ENCODE results near the gene RDH8. TPM values are rescaled to one million over a fixed set of nuclear protein-coding genes. Genes with fewer than 3 reads are reported as not detected.

RDH8 gene
- total and polyA plus RNA-seq, 2 donors (not counting 1 experiment from before 2014, with no cell fraction given), result 0.06 TPM; not detected in 1

GRCh38 chr19:10043286-10043927 is 30.1 kb downstream of the RDH8 start:
- no peak overlapping the region for H2AFZ ChIP-seq (ENCODE audit: low read length)
- H3K4me2 ChIP-seq (ENCODE audit: extremely low read depth, insufficient read depth, low read length), result no peak overlapping the region
- H3K4me1 ChIP-seq (ENCODE audit: control insufficient read depth, extremely low read depth, insufficient read depth, low read length), result no peaks in the 10 kb centered on the region
- H3K36me3 ChIP-seq (ENCODE audit: control insufficient read depth, insufficient read depth, low read length), result no peaks in the 10 kb centered on the region
- H3K9ac ChIP-seq (ENCODE audit: insufficient read depth, low read length), result no peak overlapping the region
- no peak overlapping the region for H3K4me3 ChIP-seq (replicated peaks in 1 of 4; ENCODE audit: control extremely low read depth in 1 of 4, insufficient read depth in 1 of 4, low read depth in 3 of 4, low read length in 4 of 4)
- H3K27ac ChIP-seq (ENCODE audit: insufficient read depth, low read length), result no peak overlapping the region
- no peaks in the 10 kb centered on the region for H4K20me1 ChIP-seq (ENCODE audit: control insufficient read depth, extremely low read depth, insufficient read depth, low read length)
- DNase-seq (ENCODE audit: low read depth in 2 of 2), result peak; percentile 48 to 60
- TF ChIP-seq EZH2 (IDR thresholded peaks at IDR 0.05; ENCODE audit: low read length, missing control alignments) (no peak), CTCF (conservative IDR thresholded peaks at IDR 0.05 in 1 of 2, IDR thresholded peaks at IDR 0.05 in 1 of 2; ENCODE audit: low read depth in 1 of 2, low read length in 2 of 2) (no peak)
- H3K9me3 ChIP-seq (ENCODE audit: control insufficient read depth, insufficient read depth, low read depth, low read length), result peaks cover 3% of the 10 kb centered on the region
- no peaks in the 10 kb centered on the region for H3K79me2 ChIP-seq (ENCODE audit: control insufficient read depth, insufficient read depth, low read length)
- no peaks in the 10 kb centered on the region for H3K27me3 ChIP-seq (ENCODE audit: control insufficient read depth, insufficient read depth, low read length)

- Histone ChIP-seq H3K9me3 (ENCODE audit: control insufficient read depth, insufficient read depth, low read depth, low read length) (peaks cover 3% of the 10 kb centered on the region), H3K36me3 (ENCODE audit: control insufficient read depth, insufficient read depth, low read length) (no peaks in the 10 kb centered on the region), H3K27ac (ENCODE audit: insufficient read depth, low read length) (no peak overlapping the region), H3K27me3 (ENCODE audit: control insufficient read depth, insufficient read depth, low read length) (no peaks in the 10 kb centered on the region), H3K79me2 (ENCODE audit: control insufficient read depth, insufficient read depth, low read length) (no peaks in the 10 kb centered on the region), H3K9ac (ENCODE audit: insufficient read depth, low read length) (no peak overlapping the region), H2AFZ (ENCODE audit: low read length) (no peak overlapping the region), H3K4me3 (replicated peaks in 1 of 4; ENCODE audit: control extremely low read depth in 1 of 4, insufficient read depth in 1 of 4, low read depth in 3 of 4, low read length in 4 of 4) (no peak overlapping the region), H4K20me1 (ENCODE audit: control insufficient read depth, extremely low read depth, insufficient read depth, low read length) (no peaks in the 10 kb centered on the region), H3K4me2 (ENCODE audit: extremely low read depth, insufficient read depth, low read length) (no peak overlapping the region), H3K4me1 (ENCODE audit: control insufficient read depth, extremely low read depth, insufficient read depth, low read length) (no peaks in the 10 kb centered on the region)
- TF ChIP-seq CTCF (conservative IDR thresholded peaks at IDR 0.05 in 1 of 2, IDR thresholded peaks at IDR 0.05 in 1 of 2; ENCODE audit: low read depth in 1 of 2, low read length in 2 of 2) (no peak), EZH2 (IDR thresholded peaks at IDR 0.05; ENCODE audit: low read length, missing control alignments) (no peak)
- no peak for DNase-seq (ENCODE audit: low read depth in 2 of 2)
Observed at GRCh38 chr19:10044390-10044789, 31.1 kb downstream of the RDH8 start.

- H3K9ac ChIP-seq (ENCODE audit: insufficient read depth, low read length), result no peak overlapping the region
- H3K4me3 ChIP-seq (replicated peaks in 1 of 4; ENCODE audit: control extremely low read depth in 1 of 4, insufficient read depth in 1 of 4, low read depth in 3 of 4, low read length in 4 of 4), result no peak overlapping the region
- no peaks in the 10 kb centered on the region for H3K4me1 ChIP-seq (ENCODE audit: control insufficient read depth, extremely low read depth, insufficient read depth, low read length)
- TF ChIP-seq EZH2 (IDR thresholded peaks at IDR 0.05; ENCODE audit: low read length, missing control alignments) (no peak), CTCF (conservative IDR thresholded peaks at IDR 0.05 in 1 of 2, IDR thresholded peaks at IDR 0.05 in 1 of 2; ENCODE audit: low read depth in 1 of 2, low read length in 2 of 2) (no peak)
- no peaks in the 10 kb centered on the region for H3K79me2 ChIP-seq (ENCODE audit: control insufficient read depth, insufficient read depth, low read length)
- no peak for DNase-seq (ENCODE audit: low read depth in 2 of 2)
- no peaks in the 10 kb centered on the region for H4K20me1 ChIP-seq (ENCODE audit: control insufficient read depth, extremely low read depth, insufficient read depth, low read length)
- no peak overlapping the region for H3K27ac ChIP-seq (ENCODE audit: insufficient read depth, low read length)
- H2AFZ ChIP-seq (ENCODE audit: low read length), result no peak overlapping the region
- H3K4me2 ChIP-seq (ENCODE audit: extremely low read depth, insufficient read depth, low read length), result no peak overlapping the region
- H3K9me3 ChIP-seq (ENCODE audit: control insufficient read depth, insufficient read depth, low read depth, low read length), result peaks cover 3% of the 10 kb centered on the region
- no peaks in the 10 kb centered on the region for H3K27me3 ChIP-seq (ENCODE audit: control insufficient read depth, insufficient read depth, low read length)
- H3K36me3 ChIP-seq (ENCODE audit: control insufficient read depth, insufficient read depth, low read length), result no peaks in the 10 kb centered on the region
Observed at GRCh38 chr19:10045371-10045770, 32.1 kb downstream of the RDH8 start.

Measured in fibroblast of lung (primary cell).